MV-4-11 (cell line): Measurements from ENCODE around the gene NCBP2L.

Experiments used
- DNase-seq: peaks from one replicate; lab custom pipeline; 2025; lab: John Stamatoyannopoulos, UW

Gene NCBP2L

GRCh38 chrX:107752714-107753113, 24.8 kb upstream of the NCBP2L start:
- no peak for DNase-seq

- peak; percentile 79 for DNase-seq
Measured at GRCh38 chrX:107753187-107753586, 24.3 kb upstream of the NCBP2L start.

- DNase-seq = no peak
Measured at GRCh38 chrX:107755721-107756120, 21.8 kb upstream of the NCBP2L start.

GRCh38 chrX:107758231-107758766, 19.2 kb upstream of the NCBP2L start:
- no peak for DNase-seq

- no peak for DNase-seq
Measured at GRCh38 chrX:107760304-107761077, 17.0 kb upstream of the NCBP2L start.

- DNase-seq = no peak
Measured at GRCh38 chrX:107763647-107764046, 13.9 kb upstream of the NCBP2L start.

- no peak for DNase-seq
Measured at GRCh38 chrX:107764845-107765608, 12.5 kb upstream of the NCBP2L start.

- DNase-seq = peak; percentile 6
Measured at GRCh38 chrX:107766470-107767150, 10.9 kb upstream of the NCBP2L start.

- DNase-seq = no peak
Measured at GRCh38 chrX:107768051-107768450, 9.5 kb upstream of the NCBP2L start.

- no peak for DNase-seq
Measured at GRCh38 chrX:107769581-107770317, 7.8 kb upstream of the NCBP2L start.

GRCh38 chrX:107773206-107773605, 4.3 kb upstream of the NCBP2L start:
- no peak for DNase-seq

- DNase-seq = no peak
Measured at GRCh38 chrX:107773906-107774435, 3.6 kb upstream of the NCBP2L start.

GRCh38 chrX:107775000-107775733, 2.4 kb upstream of the NCBP2L start:
- DNase-seq = peak; percentile 35

- peak; percentile 35 for DNase-seq
Measured at GRCh38 chrX:107775734-107776511, 1.6 kb upstream of the NCBP2L start, which contains the start of gene TSC22D3. Gene TSC22D3 (minus strand): TSS chrX:107775787. CDS start chrX:107775419, 368 bp downstream.

GRCh38 chrX:107776649-107777535, 641 bp upstream of the NCBP2L start:
- DNase-seq = peak; percentile 76

- DNase-seq = no peak
Measured at GRCh38 chrX:107780525-107780924, 3.0 kb downstream of the NCBP2L start.

- DNase-seq = no peak
Measured at GRCh38 chrX:107787827-107788226, 10.3 kb downstream of the NCBP2L start.

GRCh38 chrX:107804427-107804826, 26.9 kb downstream of the NCBP2L start:
- peak; percentile 37 for DNase-seq

GRCh38 chrX:107805179-107805578, 27.6 kb downstream of the NCBP2L start:
- DNase-seq = no peak
